ENCODE data around the gene CARD19.

Gene CARD19

GRCh38 chr9:93064392-93065134 lies 31.5 kb upstream of the CARD19 start:
- DNase-seq = no peak

GRCh38 chr9:93065135-93065720 lies 30.8 kb upstream of the CARD19 start:
- DNase-seq = no peak

- DNase-seq = no peak
These were observed 28.9 kb upstream of the CARD19 start for GRCh38 chr9:93066978-93067603.

- no peak for DNase-seq
These were observed 27.1 kb upstream of the CARD19 start for GRCh38 chr9:93068956-93069355.

GRCh38 chr9:93071464-93071863 lies 24.6 kb upstream of the CARD19 start:
- DNase-seq = no peak

GRCh38 chr9:93072383-93072795 lies 23.6 kb upstream of the CARD19 start:
- DNase-seq = no peak

GRCh38 chr9:93076101-93076791 lies 19.8 kb upstream of the CARD19 start:
- DNase-seq = no peak

- DNase-seq = no peak
These were observed 19.3 kb upstream of the CARD19 start for GRCh38 chr9:93076792-93077128.

- DNase-seq = no peak
These were observed 18.6 kb upstream of the CARD19 start for GRCh38 chr9:93077367-93077766.

GRCh38 chr9:93077811-93078210 lies 18.2 kb upstream of the CARD19 start:
- DNase-seq = no peak

- DNase-seq = no peak
These were observed 16.6 kb upstream of the CARD19 start for GRCh38 chr9:93079371-93079770.

GRCh38 chr9:93080406-93080805 lies 15.6 kb upstream of the CARD19 start:
- DNase-seq = no peak

- DNase-seq = no peak
These were observed 14.9 kb upstream of the CARD19 start for GRCh38 chr9:93081081-93081529.

- no peak for DNase-seq
These were observed 14.1 kb upstream of the CARD19 start for GRCh38 chr9:93081931-93082330.

- no peak for DNase-seq
These were observed 13.1 kb upstream of the CARD19 start for GRCh38 chr9:93082841-93083411.

GRCh38 chr9:93083592-93084470 lies 12.2 kb upstream of the CARD19 start:
- no peak for DNase-seq

- no peak for DNase-seq
These were observed 11.5 kb upstream of the CARD19 start for GRCh38 chr9:93084471-93084881.

- DNase-seq = no peak
These were observed 10.3 kb upstream of the CARD19 start for GRCh38 chr9:93085676-93086075.

- DNase-seq = no peak
These were observed 9.4 kb upstream of the CARD19 start for GRCh38 chr9:93086447-93087224.

GRCh38 chr9:93087971-93088655 lies 7.9 kb upstream of the CARD19 start:
- DNase-seq = no peak

GRCh38 chr9:93088656-93089015 lies 7.4 kb upstream of the CARD19 start:
- no peak for DNase-seq

All from amniotic stem cell (primary cell).